ENCODE results near the gene PSKH1.

The PSKH1 gene

GRCh38 chr16:67940446-67941089, 47.5 kb downstream of the PSKH1 start:
- no peak for DNase-seq (ENCODE audit: low read depth)

DNA sequence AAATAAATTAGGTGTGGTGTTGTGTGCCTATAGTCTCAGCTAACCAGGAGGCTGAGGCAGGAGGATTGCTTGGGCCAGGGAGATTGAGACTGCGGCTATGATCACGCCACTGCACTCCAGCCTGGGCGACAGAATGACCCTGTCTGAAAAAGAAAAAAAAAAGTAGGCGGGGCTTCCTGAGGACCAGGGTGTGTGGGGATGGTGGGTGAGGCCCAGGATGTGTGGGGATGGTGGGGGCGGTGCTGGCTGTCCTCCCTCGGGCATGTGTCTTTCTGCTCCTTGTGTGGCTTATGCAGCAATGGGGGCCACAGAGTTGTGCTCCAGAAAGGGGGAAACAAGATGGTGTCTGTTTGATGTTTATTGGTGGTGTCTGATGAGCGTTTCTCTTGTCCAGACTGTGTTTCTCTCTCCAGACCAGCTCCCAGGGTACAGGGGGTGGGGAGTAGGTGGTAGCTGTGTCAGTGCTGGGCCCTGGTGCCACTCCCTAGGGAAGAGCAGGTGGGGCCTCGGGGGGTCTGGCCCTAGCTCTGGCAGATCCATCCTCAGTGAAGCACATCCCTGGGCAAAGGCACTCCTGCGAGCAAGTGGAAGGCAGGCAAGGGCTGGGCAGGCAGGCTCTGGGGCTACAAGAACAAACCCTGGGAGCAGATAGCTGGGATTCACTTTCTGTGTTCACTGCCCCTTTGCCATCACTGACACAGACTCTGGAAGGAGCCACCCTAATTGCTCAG, 48.6 kb downstream of the PSKH1 start:
- DNase-seq (ENCODE audit: low read depth): no peak

- DNase-seq (ENCODE audit: low read depth): no peak
These were observed 49.1 kb downstream of the PSKH1 start for GRCh38 chr16:67942200-67942509.

DNA sequence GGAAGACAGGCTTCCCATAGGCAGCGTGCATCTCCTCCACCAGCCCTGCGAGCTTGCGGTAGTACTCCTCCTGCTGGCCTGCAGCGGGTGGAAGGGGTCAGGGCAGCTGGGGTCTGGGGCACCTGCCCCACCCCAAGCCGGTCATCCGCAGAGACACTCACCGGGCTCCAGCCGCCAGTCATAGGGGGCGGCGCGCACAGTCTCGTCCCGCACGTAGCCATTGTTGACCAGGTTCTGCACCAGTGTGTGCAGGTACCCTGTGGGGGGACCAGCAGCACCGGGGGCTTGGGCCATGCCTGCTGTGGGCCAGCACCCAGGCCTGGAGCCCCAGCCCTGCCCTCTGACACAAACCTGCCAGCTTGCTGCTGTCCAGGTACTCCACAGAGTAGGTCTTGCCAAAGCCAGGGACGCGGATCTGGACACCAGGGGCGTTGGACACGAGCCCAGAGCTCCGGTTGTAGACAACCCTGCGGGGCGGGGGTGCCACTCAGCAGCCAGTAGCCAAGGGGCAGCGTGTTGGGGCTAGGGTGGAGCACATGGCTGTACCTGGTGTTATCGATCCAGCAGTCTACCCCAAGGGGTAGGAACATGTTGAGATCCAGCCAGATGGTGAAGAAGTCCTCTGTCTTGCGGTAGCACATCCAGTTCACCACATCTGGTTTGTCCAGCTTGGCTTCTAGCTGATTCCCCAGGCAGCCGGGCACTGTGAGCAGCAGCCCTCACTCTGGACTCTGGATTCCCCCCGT, 49.6 kb downstream of the PSKH1 start:
- DNase-seq (ENCODE audit: low read depth): no peak

DNA sequence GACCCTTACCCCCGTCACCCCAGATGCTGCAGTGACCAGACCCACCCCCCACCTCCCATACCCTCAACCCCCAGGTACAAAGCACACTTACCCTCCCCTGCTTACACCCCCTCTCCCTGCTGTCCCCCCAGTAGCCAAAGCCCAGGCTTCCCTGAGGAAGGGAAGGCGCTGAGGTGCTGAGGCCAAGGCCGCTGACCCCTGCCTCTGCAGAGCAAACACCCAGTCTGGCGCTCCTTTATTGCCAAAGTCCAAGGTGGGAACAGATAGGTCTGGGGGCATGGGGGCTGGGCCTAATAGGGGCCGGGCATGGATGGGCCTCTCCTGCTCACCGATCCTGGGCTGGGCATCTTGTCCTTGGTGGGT, 50.2 kb downstream of the PSKH1 start:
- no peak for DNase-seq (ENCODE audit: low read depth)

DNA sequence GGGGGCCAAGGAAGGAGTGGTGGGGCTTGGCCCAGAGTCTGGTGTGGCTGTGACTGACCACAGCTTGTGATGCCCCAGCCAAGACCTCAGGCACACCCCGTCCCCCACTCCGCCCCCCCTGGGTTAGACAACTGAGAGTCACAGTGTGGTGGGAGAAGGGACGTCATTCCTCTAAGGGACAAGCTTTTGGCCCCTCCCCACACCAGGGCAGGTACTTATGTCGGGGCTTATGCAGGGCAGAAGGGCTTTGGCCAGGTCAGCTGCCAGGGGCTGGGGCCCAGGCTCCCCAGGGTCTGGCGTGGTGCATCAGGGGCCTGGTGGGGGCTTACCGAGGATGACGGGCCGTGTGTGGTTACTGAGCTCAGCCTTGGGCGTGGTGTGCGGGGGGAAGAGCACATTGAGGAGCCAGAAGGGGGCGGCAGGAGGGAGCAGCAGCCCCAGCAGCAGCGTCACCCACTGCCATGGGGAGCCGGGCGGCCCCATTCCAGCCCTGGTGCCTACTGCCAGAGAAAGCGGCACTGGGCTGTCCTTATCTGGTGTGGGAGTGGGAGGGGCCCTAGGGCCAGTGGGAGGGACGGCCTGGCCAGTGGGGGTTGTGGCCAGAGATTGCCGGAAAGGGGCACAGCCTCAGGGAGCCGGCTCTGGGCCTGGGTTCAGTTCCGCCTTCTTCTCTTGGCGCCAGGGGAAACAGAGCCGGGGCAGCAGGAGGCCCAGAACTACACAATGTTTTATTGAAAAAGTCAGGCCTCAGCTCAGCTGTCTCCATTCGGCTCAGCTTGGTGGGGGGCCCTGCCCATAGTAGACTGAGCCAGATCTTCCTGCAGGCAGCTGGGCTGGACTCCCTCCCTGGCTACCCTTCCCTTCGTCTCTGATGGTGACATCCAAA, 50.8 kb downstream of the PSKH1 start, which contains the start of gene LCAT:
Gene LCAT (minus strand): TSS at position 502 of the 886 bp plus-strand sequence. CDS start 19 bp downstream, at position 483.
- no peak for DNase-seq (ENCODE audit: low read depth)

DNA sequence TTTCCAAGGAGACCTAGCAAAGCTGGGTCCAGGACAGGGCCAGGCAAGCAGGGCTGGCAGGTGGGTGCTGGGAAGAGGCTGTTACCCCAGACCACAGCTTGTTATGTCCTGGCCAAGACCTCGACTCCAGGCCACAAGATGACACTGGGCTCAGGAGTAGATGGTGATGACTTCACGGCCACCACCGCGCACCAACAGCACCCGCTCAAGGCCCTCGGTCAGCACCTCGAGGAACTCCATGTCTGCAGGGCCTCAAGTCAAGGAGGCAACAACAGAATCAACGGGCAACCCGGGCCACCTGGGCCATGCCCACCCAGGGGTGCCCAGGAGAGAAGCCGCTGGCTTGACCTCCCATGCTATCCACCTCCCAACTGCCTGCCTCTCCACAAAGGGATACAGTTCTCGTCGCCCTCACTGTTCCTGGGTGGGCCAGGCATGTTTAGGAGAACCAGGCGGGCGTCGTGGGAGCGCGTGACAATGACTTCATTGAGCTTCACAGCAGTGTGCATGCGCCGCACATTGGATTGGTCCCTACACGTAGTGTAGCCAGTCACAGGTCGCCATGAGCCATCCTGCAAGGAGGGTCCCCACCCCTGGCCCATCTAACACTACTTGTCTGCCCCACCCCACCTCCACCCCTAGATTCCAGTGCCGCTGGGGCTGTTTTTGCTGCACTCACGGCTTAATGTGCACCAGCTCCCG, 51.8 kb downstream of the PSKH1 start:
- no peak for DNase-seq (ENCODE audit: low read depth)

DNA sequence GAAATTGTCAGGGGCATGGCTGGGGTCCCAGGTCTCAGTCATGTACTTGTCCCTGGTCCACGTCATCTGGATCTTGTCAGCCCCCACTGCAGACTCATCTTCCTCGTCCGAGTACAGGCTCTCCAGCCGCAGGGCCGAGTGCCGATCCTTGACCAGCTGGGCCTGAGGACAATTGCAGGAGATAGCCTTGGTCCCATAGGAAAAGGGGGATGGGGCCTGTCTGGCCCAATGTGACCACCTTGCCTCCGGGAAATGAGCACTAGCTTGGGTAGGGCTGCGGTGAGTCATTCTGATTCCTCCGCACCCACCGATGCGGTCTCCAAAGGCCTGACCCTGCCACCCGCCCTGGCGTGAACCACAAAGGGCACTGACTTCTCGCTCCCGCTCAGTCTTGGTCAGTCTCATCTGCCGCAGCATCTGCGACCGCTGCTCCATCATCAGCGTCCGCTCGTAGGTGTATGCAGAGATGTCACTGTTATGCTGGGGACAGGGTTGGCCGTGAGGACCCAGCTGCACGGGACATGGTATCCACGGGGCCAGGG, 52.4 kb downstream of the PSKH1 start:
- DNase-seq (ENCODE audit: low read depth): no peak

DNA sequence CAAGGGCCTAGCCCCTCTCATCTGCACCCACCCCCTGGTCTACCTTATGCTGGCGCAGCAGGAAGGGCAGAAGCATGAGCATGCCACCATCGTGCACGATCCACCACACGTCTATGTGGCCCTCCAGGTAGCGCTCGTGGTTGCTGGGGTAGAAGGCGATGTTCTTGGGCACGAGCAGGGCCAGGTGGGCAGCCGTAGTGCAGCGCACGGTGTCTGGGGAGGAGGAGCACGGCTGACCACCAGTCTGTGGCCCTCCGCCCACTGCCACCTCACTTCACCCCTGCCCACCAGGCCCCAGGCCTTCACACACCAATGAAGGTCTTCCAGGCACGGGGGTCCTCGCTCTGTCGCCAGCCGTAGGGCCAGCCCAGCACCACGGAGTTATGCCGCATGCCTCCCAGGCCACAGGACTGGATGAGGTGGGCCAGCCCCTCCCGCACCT, 53.1 kb downstream of the PSKH1 start:
- no peak for DNase-seq (ENCODE audit: low read depth)

- no peak for DNase-seq (ENCODE audit: low read depth)
These were observed 54.0 kb downstream of the PSKH1 start for GRCh38 chr16:67946966-67947558.

DNA sequence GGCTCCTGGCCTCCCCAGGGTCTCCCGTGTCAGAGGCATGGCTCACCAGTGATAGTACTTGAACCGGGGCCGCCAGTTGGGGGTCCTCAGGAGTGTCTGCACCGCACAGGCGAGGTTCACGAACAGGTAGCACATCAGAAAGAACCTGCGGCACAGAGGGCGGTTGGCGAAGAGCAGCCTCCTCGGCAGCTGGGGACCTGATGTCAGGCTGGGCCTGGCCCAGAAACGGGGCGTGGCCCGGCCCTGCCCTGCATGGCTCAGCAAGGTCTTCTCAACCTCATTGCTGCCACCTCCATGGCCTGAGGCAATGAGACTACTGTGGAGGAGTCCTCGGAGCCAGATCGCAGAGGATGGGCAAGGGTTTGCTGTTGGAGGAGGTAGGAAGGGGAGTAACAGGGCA, 55.0 kb downstream of the PSKH1 start:
- no peak for DNase-seq (ENCODE audit: low read depth)

DNA sequence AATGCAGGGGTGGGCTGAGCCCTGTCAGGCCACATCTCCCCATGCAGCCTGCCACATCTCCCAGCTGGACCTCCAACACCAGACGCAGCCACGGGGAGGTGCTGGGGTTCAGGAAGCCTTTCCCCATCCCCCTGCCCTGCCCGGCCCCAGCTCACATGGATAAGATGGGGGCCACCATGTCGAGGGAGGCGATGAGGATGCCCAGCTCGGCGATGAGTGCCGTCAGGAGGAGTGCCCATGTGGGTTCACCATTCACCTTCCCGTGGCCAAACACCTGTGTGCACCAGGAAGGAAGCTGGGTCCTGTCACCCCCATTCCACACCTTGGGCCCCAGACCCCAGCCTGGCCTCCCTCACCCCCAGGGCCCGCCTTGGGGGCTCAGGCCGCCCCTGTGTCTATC, 56.6 kb downstream of the PSKH1 start:
- no peak for DNase-seq (ENCODE audit: low read depth)

DNA sequence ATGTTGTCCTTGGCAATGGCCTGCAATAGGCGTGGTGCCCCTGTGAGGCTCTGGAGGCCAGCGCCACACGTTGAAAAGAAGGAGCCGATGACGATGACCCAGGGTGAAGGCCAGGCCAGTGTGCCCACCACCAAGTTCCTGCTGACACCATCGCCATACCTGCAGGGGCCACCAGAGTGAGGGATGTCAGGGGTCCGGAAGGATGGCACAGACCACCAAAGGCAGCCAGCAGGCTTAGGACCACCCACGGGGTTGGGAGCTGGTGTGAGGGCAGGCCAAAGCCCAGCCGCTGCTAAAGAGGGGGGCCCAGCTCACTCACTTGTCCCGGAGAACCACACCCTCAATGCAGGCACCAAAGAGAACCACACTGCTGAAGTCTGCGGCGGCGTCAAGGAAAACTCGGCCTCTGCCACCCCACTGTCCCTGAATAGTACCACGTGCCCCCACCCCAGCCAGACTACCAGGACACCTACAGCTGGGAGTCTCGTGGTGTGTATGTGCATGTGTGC, 57.3 kb downstream of the PSKH1 start:
- no peak for DNase-seq (ENCODE audit: low read depth)

GRCh38 chr16:67951485-67951884, 58.4 kb downstream of the PSKH1 start:
- no peak for DNase-seq (ENCODE audit: low read depth)

DNA sequence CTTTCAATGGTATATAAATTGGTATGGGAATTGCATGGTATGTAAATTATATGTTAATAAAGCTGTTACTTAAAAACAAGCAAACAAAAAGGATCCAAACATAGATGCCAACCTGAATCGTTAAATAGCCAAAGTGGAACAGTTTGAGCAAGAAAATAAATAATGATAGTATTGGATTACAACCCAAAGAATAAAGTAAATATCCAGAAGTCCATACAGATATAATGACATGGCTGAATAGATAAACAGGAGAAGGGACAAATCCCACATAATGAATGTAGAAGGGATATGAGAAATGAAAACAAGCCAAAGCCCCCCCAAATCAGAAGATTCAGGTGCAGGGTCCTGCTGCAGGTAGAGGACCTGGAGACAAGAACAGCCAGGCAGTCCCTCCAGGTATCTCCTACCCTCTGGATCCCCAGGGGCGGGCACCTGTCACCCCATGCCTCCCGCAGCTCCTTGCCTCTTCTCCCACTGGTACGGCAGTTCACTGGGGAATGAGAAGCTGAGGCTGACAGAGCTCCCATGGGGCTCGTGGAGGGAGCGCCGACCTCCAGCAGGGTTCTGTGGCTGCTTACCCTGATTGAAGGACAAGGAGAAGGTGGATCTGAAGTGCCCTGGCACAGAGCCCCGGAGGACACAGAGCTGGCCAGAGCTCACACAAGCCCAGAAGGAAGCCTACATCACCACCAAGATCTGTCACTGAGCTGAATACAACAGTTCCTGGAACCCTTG, 60.8 kb downstream of the PSKH1 start:
- DNase-seq (ENCODE audit: low read depth): no peak

- no peak for DNase-seq (ENCODE audit: low read depth)
These were observed 61.6 kb downstream of the PSKH1 start for GRCh38 chr16:67954421-67955196.

- DNase-seq (ENCODE audit: low read depth): no peak
These were observed 64.6 kb downstream of the PSKH1 start for GRCh38 chr16:67957622-67958021.

DNA sequence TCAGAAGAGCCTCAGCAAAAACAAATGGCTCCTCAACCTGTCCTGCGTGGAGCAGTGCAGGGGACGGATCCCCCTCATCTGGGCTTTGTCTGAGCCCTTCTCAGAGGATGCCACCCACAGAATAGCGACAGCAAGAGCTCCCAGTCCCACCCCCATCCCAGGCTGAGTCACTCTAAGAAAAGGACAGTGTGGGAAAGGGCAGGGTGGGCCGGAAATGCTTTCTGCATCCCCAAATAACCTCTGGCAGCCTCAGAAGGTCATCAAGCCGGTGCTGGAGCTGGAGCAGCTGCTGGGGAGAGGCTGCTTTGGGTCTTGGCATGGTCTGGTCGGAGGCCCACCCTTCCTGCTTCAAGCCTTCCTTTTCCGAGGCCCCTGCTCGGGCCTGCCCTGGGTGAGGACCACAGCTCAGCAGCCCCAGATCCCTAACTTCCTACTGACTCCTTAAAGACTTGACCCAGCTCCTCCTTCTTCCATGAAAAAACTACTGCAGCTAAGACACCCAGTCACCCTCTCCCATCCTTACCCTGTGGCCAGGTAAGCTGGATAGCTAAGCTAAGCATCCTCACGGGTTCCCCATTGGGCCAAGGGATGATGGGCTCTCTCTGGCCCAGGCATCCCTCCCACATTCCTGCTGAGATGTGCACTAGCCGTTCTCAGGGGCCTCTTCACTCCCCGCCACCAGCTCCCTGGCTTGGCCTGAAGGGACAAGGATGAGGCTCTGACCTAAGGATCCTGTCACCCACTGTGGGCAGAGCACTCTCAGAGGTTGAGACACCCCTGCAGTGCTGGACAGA, 66.7 kb downstream of the PSKH1 start:
- DNase-seq (ENCODE audit: low read depth): no peak

Data from HS-5 (cell line).